Heart left ventricle (tissue), 13 donors: Measurements from ENCODE around the gene ACVR2A.

Experiments
- POLR2A ChIP-seq, 2 donors: fragments of 450-650 bp; IDR thresholded peaks; one replicate each; pipeline ENCODE4 v1.6.1; 2017; ENCODE audit warnings: antibody characterized with exemption in 2 of 2, mild to moderate bottlenecking in 2 of 2, moderate library complexity in 2 of 2
- TF ChIP-seq, protein P1 (sequence below), 12 donors: fragments of 200-600 bp; sonication (generic) in 4 of 12; IDR thresholded peaks; one replicate each; pipeline versions ENCODE4 v1.5.0 to v1.8.0; 2018 to 2022; ENCODE audit warnings: antibody characterized with exemption in 12 of 12, mild to moderate bottlenecking in 5 of 12
- donor health status: ischemic (EF 13 %, LVEDD 7.1; RV severe dilation, severe dysfunction).
- donor health status: DM: no; HTN: yes; CAD: no.
- donor health status: DM: no; HTN: no; CAD: no.
- donor health status: ischemic (EF 25% LVEDD 6.9; RV normal size, moderate dysfunction).
- donor health status: ischemic (EF 25% LVEDD 5.7; RV mildly dilated, moderate dysfunction).
- donor health status: ischemic (EF 35%, LVEDD 5.7; RV mildly dilated, moderate dysfunction).
- donor health status: nonischemic (EF 11% LVEDD 7.7; RV severe dilation, severe dysfunction).
- donor health status: DM: yes; HTN: yes; CAD: no.
- donor health status: PGD.
- donor health status: ischemic (EF 29% LVEDD 5.4; RV normal size, mild dysfunction).
- donor health status: nonischemic (EF 23%, LVEDD 6.1; RV moderate dilation, normal function).

DNA sequence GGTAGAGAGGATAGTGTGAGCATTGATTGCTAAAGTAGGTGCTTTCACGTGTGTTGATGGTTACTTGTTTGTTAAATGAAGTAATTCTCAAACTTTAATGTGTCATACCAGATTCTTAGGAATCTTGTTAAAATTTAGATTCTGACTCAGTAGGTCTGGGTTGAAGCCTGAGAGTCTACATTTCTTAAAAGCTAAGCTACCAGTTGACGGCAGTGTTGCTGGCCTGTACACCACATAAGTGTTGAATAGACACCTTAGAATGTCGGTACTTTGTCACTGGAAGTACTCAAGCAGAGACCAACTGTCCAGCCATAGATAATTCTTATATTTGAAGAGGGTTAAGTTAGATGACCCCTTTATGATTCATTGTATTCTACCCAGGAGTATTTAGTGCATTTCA lies 79.8 kb downstream of the ACVR2A start:
- TF ChIP-seq, protein P1, sequence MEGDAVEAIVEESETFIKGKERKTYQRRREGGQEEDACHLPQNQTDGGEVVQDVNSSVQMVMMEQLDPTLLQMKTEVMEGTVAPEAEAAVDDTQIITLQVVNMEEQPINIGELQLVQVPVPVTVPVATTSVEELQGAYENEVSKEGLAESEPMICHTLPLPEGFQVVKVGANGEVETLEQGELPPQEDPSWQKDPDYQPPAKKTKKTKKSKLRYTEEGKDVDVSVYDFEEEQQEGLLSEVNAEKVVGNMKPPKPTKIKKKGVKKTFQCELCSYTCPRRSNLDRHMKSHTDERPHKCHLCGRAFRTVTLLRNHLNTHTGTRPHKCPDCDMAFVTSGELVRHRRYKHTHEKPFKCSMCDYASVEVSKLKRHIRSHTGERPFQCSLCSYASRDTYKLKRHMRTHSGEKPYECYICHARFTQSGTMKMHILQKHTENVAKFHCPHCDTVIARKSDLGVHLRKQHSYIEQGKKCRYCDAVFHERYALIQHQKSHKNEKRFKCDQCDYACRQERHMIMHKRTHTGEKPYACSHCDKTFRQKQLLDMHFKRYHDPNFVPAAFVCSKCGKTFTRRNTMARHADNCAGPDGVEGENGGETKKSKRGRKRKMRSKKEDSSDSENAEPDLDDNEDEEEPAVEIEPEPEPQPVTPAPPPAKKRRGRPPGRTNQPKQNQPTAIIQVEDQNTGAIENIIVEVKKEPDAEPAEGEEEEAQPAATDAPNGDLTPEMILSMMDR (IDR thresholded peaks at IDR 0.05) = no peak
- TF ChIP-seq POLR2A (IDR thresholded peaks at IDR 0.05) = no peak
